K562 (cell line): Measurements from ENCODE around the gene GPAT3. TPM values are rescaled to one million over a fixed set of nuclear protein-coding genes. Genes with fewer than 3 reads are reported as not detected.

Experiments used
- ARNT ChIP-seq, 2 experiments: fragments of 450-650 bp; IDR thresholded peaks; 2 replicates each; pipeline ENCODE4 v1.6.1; 2016; ENCODE audit warnings: mild to moderate bottlenecking in 1 of 2
- CBFA2T2 ChIP-seq: fragments of 450-650 bp; conservative IDR thresholded peaks from 2 replicates; pipeline ENCODE4 v1.6.1; 2017; ENCODE audit warnings: mild to moderate bottlenecking
- E2F8 ChIP-seq: fragments of 450-650 bp; IDR thresholded peaks from 2 replicates; pipeline ENCODE4 v1.7.1; 2018; ENCODE audit warnings: mild to moderate bottlenecking, low read depth; ENCODE audit not compliant: partially characterized antibody
- FOXK1 ChIP-seq: sonication (generic); formaldehyde crosslinking; IDR thresholded peaks from 2 replicates; pipeline ENCODE4 v1.8.0; 2022; ENCODE audit warnings: missing genetic modification reagents, mild to moderate bottlenecking, borderline replicate concordance
- FOXK2 ChIP-seq, 2 experiments: fragments of 450-650 bp; IDR thresholded peaks in 1 of 2; conservative IDR thresholded peaks in 1 of 2; 2 replicates each; pipeline ENCODE4 v1.6.1; 2016; ENCODE audit warnings: low read depth in 2 of 2, mild to moderate bottlenecking in 1 of 2
- LARP7 ChIP-seq: fragments of 450-650 bp; IDR thresholded peaks from 2 replicates; pipeline ENCODE4 v1.6.1; 2016
- MCM7 ChIP-seq, 2 experiments: fragments of 450-650 bp; IDR thresholded peaks; 2 replicates each; pipeline ENCODE4 v1.6.1; 2016 to 2018
- NFE2L1 ChIP-seq: fragments of 450-650 bp; IDR thresholded peaks from 2 replicates; pipeline ENCODE4 v1.6.1; 2016; ENCODE audit warnings: missing genetic modification characterization, low read depth, mild to moderate bottlenecking, missing compliant biosample characterization, moderate library complexity, borderline replicate concordance
- NFIC ChIP-seq: fragments of 450-650 bp; IDR thresholded peaks from 2 replicates; pipeline ENCODE4 v1.6.1; 2017; ENCODE audit warnings: mild to moderate bottlenecking, inconsistent platforms
- POLR2A ChIP-seq: fragments of 450-650 bp; conservative IDR thresholded peaks from 2 replicates; pipeline ENCODE4 v1.6.1; 2016
- SMARCC2 ChIP-seq: fragments of 450-650 bp; IDR thresholded peaks from 2 replicates; pipeline ENCODE4 v1.6.1; 2017; ENCODE audit warnings: antibody characterized with exemption, moderate library complexity, mild to moderate bottlenecking, low read depth
- SOX6 ChIP-seq: fragments of 450-650 bp; IDR thresholded peaks from 2 replicates; pipeline ENCODE4 v1.6.1; 2014; ENCODE audit warnings: mild to moderate bottlenecking
- TEAD4 ChIP-seq, 2 experiments: sonication (generic) in 1 of 2; formaldehyde crosslinking in 1 of 2; IDR thresholded peaks; 2 replicates each; pipeline versions ENCODE4 v1.6.1 to v1.8.0; 2012 to 2022; ENCODE audit warnings: borderline replicate concordance in 1 of 2, inconsistent platforms in 1 of 2, low read length in 1 of 2, mild to moderate bottlenecking in 1 of 2, missing genetic modification reagents in 1 of 2
- TRIM28 ChIP-seq: fragments of 450-650 bp; IDR thresholded peaks from 2 replicates; pipeline ENCODE4 v1.6.1; 2017
- ZC3H8 ChIP-seq: fragments of 450-650 bp; IDR thresholded peaks from 2 replicates; pipeline ENCODE4 v1.6.1; 2017
- ZNF3 ChIP-seq: fragments of 250-450 bp; sonication (Bioruptor Pico); IDR thresholded peaks from 2 replicates; pipeline ENCODE4 v1.5.0; 2021; ENCODE audit warnings: mild to moderate bottlenecking, moderate library complexity
- ZNF584 ChIP-seq: fragments of 200-800 bp; sonication (Bioruptor generic); IDR thresholded peaks from 2 replicates; pipeline ENCODE4 v1.6.1; 2016; ENCODE audit warnings: low read depth, mild to moderate bottlenecking, missing genetic modification characterization, missing compliant biosample characterization
- ZSCAN32 ChIP-seq: fragments of 450-650 bp; formaldehyde crosslinking; IDR thresholded peaks from 2 replicates; pipeline ENCODE4 v1.4.0; 2020; ENCODE audit warnings: mild to moderate bottlenecking, moderate library complexity
- polyA plus RNA-seq, 8 experiments: library from polyadenylated mRNA; depleted of rRNA in 4 of 8; stranded (reverse) in 5 of 8; unstranded in 3 of 8; fragments of >200 nt; fragmentation: Nextera tagmentation in 2 of 8; fragmentation: Illumina TruSeq in 1 of 8; extraction: Ambion mirVana in 2 of 8; extraction: Trizol in 1 of 8; gene quantifications; 2 replicates each; pipeline versions ENCODE4 v1.2.1 to v1.2.3, GENCODE V29; 2011 to 2014; ENCODE audit warnings: inconsistent platforms in 1 of 8, missing spikeins in 1 of 8
- total RNA-seq, 7 experiments: library from RNA; depleted of rRNA in 6 of 7; stranded (reverse); fragments of >200 nt in 6 of 7; fragmentation: Illumina TruSeq in 2 of 7; extraction: Trizol in 2 of 7; gene quantifications; 2 replicates each; pipeline versions ENCODE4 v1.2.1 to v1.2.3, GENCODE V29; 2011 to 2021; ENCODE audit warnings: low replicate concordance in 1 of 7
- TF ChIP-seq, protein P1 (sequence below): sonication (generic); formaldehyde crosslinking; IDR thresholded peaks from 2 replicates; pipeline ENCODE4 v1.8.1; 2023; ENCODE audit warnings: mild to moderate bottlenecking, missing genetic modification reagents, moderate library complexity
- TF ChIP-seq, protein P2 (sequence below): fragments of 250-450 bp; sonication (Bioruptor Pico); IDR thresholded peaks from 2 replicates; pipeline ENCODE4 v1.8.0; 2022; ENCODE audit warnings: inconsistent platforms, mild to moderate bottlenecking, moderate library complexity, borderline replicate concordance

Gene GPAT3
- total and polyA plus RNA-seq, 9 of the 15 experiments (the other 6 are each of a cell fraction or from before 2014, with no cell fraction given) = 4.1 to 16.1 (median 13.1) TPM

DNA sequence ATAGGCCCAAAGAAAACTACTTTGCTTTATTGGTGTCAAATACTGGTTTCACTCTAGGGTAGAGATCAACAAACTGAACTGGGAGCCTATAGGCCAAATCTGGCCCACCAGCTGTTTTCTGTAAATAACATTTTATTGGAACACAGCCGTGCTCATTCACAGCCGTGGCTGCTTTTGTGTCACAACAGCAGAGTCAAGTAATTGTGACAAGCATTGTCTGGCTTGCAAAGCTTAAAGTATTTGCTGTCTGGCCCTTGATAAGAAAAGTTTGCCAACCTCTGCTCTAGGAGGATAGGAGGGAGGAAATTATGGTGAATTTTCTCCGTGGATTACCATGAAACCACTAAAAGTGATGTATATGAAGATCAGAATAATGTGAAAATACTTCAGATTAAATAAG, 53.4 kb downstream of the GPAT3 start (continued):
- TF ChIP-seq LARP7 = no peak
- no peak for TF ChIP-seq E2F8
- no peak for TF ChIP-seq POLR2A
- peak; percentile 55 for TF ChIP-seq TEAD4 (IDR thresholded peaks at IDR 0.05; ENCODE audit: low read length)
- TF ChIP-seq TEAD4 (CRISPR knock-in tag; IDR thresholded peaks at IDR 0.05; ENCODE audit: borderline replicate concordance) = no peak
- TF ChIP-seq, protein P1, sequence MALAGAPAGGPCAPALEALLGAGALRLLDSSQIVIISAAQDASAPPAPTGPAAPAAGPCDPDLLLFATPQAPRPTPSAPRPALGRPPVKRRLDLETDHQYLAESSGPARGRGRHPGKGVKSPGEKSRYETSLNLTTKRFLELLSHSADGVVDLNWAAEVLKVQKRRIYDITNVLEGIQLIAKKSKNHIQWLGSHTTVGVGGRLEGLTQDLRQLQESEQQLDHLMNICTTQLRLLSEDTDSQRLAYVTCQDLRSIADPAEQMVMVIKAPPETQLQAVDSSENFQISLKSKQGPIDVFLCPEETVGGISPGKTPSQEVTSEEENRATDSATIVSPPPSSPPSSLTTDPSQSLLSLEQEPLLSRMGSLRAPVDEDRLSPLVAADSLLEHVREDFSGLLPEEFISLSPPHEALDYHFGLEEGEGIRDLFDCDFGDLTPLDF (CRISPR knock-in tag) = no peak
- no peak for TF ChIP-seq TRIM28
- no peak for TF ChIP-seq ZNF584 (CRISPR knock-in tag)
- TF ChIP-seq SMARCC2 = no peak
- TF ChIP-seq ZSCAN32 (CRISPR knock-in tag) = no peak
- no peak for TF ChIP-seq FOXK1 (CRISPR knock-in tag)
- 0 out of 2 replicates have a peak, but pooled peaks have one; percentile 30 for TF ChIP-seq NFIC
- TF ChIP-seq FOXK2 (conservative IDR thresholded peaks at IDR 0.05 in 1 of 2, IDR thresholded peaks at IDR 0.05 in 1 of 2; ENCODE audit: low read depth in 2 of 2) = no peak
- TF ChIP-seq MCM7 (IDR thresholded peaks at IDR 0.05) = no peak
- no peak for TF ChIP-seq ZC3H8
- TF ChIP-seq NFE2L1 (tag) = no peak
- TF ChIP-seq CBFA2T2 = peak; percentile 67
- TF ChIP-seq SOX6 = peak; percentile 85
- TF ChIP-seq ZNF3 (CRISPR knock-in tag) = no peak
- TF ChIP-seq, protein P2, sequence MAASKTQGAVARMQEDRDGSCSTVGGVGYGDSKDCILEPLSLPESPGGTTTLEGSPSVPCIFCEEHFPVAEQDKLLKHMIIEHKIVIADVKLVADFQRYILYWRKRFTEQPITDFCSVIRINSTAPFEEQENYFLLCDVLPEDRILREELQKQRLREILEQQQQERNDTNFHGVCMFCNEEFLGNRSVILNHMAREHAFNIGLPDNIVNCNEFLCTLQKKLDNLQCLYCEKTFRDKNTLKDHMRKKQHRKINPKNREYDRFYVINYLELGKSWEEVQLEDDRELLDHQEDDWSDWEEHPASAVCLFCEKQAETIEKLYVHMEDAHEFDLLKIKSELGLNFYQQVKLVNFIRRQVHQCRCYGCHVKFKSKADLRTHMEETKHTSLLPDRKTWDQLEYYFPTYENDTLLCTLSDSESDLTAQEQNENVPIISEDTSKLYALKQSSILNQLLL = no peak
- no peak for TF ChIP-seq ARNT (IDR thresholded peaks at IDR 0.05)
- TF ChIP-seq, all 486 proteins: peak for 13
